Hepatocyte (in vitro differentiated cells): ENCODE results near the gene MKRN2. TPM values are rescaled to one million over a fixed set of nuclear protein-coding genes. Genes with fewer than 3 reads are reported as not detected.
A peak's percentile ranks its signal among the peaks of the same experiment; 100 is the strongest.

Experiments used
- DNase-seq: peaks from one replicate; pipeline ENCODE4 v3.0.0-alpha.2; 2016; ENCODE audit warnings: low spot score
- H2AFZ ChIP-seq: fragments of 200-600 bp; sonication (generic); 2 replicates; pipeline ENCODE4 v1.6.0; 2016; ENCODE audit warnings: antibody characterized with exemption, mild to moderate bottlenecking
- H3K27ac ChIP-seq: fragments of 200-600 bp; sonication (generic); 2 replicates; pipeline ENCODE4 v1.5.1; 2016; ENCODE audit warnings: mild to moderate bottlenecking
- H3K27me3 ChIP-seq: fragments of 200-600 bp; sonication (generic); 2 replicates; pipeline ENCODE4 v1.6.1; 2016
- H3K36me3 ChIP-seq: fragments of 200-600 bp; sonication (generic); replicated peaks from 2 replicates; pipeline ENCODE4 v1.5.1; 2016; ENCODE audit warnings: low read depth; ENCODE audit not compliant: insufficient read depth
- H3K4me1 ChIP-seq: fragments of 200-600 bp; sonication (generic); 2 replicates; pipeline ENCODE4 v1.5.1; 2016; ENCODE audit warnings: mild to moderate bottlenecking, moderate library complexity; ENCODE audit not compliant: insufficient read depth
- H3K4me2 ChIP-seq: fragments of 200-600 bp; sonication (generic); 2 replicates; pipeline ENCODE4 v1.6.0; 2016
- H3K4me3 ChIP-seq: fragments of 200-600 bp; sonication (generic); 2 replicates; pipeline ENCODE4 v1.5.1; 2016; ENCODE audit warnings: mild to moderate bottlenecking
- H3K79me2 ChIP-seq: fragments of 200-600 bp; sonication (generic); 2 replicates; pipeline ENCODE4 v1.6.0; 2017; ENCODE audit warnings: mild to moderate bottlenecking
- H3K9me2 ChIP-seq: fragments of 200-600 bp; sonication (generic); replicated peaks from 2 replicates; pipeline ENCODE4 v1.6.0; 2017; ENCODE audit warnings: mild to moderate bottlenecking; ENCODE audit not compliant: insufficient read depth
- H3K9me3 ChIP-seq: fragments of 200-600 bp; sonication (generic); 2 replicates; pipeline ENCODE4 v1.5.1; 2016; ENCODE audit warnings: low read depth, mild to moderate bottlenecking
- H4K20me1 ChIP-seq: fragments of 200-600 bp; sonication (generic); 2 replicates; pipeline ENCODE4 v1.6.0; 2016; ENCODE audit warnings: mild to moderate bottlenecking; ENCODE audit not compliant: insufficient read depth, poor library complexity, severe bottlenecking
- EZH2 ChIP-seq: fragments of 200-600 bp; sonication (generic); IDR thresholded peaks from 2 replicates; pipeline ENCODE4 v1.6.1; 2016; ENCODE audit warnings: antibody characterized with exemption, mild to moderate bottlenecking, borderline replicate concordance
- EZH2phosphoT487 ChIP-seq: fragments of 200-600 bp; sonication (generic); IDR thresholded peaks from one replicate; pipeline ENCODE4 v1.6.1; 2018; ENCODE audit warnings: antibody characterized with exemption, mild to moderate bottlenecking, low read depth, moderate library complexity; ENCODE audit not compliant: unreplicated experiment, severe bottlenecking
- WGBS: methylation state at CpG from one replicate; pipeline ENCODE4 v1.1.6; 2016; ENCODE audit warnings: low lambda C conversion rate; ENCODE audit errors: missing lambda C conversion rate; 5-methylcytosine and 5-hydroxymethylcytosine counted together
- polyA plus RNA-seq: library from polyadenylated mRNA; unstranded; fragments of >200 nt; fragmentation: Nextera tagmentation; extraction: Ambion mirVana; gene quantifications from 2 replicates; pipeline ENCODE4 v1.2.1, GENCODE V29; 2016
- total RNA-seq: library from RNA; depleted of rRNA; stranded (reverse); fragments of >200 nt; gene quantifications from 2 replicates; pipeline ENCODE4 v1.2.3, GENCODE V29; 2014
- TF ChIP-seq, protein P1 (sequence below): fragments of 200-600 bp; sonication (generic); IDR thresholded peaks from 2 replicates; pipeline ENCODE4 v1.5.1; 2016; ENCODE audit warnings: antibody characterized with exemption, mild to moderate bottlenecking; ENCODE audit not compliant: poor library complexity

Gene MKRN2
- total and polyA plus RNA-seq, 2 experiments from 2014 or later, result 22.6 to 30.1 TPM

DNA sequence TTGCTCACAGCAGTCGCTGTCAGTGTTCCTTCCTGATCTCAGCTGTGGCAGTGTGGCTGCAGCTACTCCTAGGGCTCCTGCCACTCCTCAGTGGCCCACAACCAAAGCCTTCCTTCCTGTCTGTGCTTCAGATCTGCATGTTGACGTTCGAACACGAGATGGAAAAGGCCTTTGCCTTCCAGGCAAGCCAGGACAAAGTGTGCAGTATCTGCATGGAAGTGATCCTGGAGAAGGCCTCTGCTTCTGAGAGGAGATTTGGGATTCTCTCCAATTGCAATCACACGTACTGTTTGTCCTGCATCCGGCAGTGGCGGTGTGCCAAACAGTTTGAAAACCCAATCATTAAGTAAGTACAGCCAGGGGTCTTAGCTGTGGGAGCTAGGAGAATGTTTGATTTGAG lies 17.8 kb downstream of the MKRN2 start:
- Histone ChIP-seq H3K79me2 (peaks cover 6% of the 10 kb centered on the region), H2AFZ (no peak overlapping the region), H3K9me3 (no peaks in the 10 kb centered on the region), H3K4me1 (peaks cover 2% of the 10 kb centered on the region), H3K27me3 (no peaks in the 10 kb centered on the region), H3K36me3 (no peaks in the 10 kb centered on the region), H3K9me2 (no peaks in the 10 kb centered on the region), H3K4me2 (no peak overlapping the region), H4K20me1 (no peaks in the 10 kb centered on the region), H3K27ac (no peak overlapping the region), H3K4me3 (no peak overlapping the region)
- DNase-seq, result no peak
- TF ChIP-seq EZH2 (no peak), EZH2phosphoT487 (no peak)
- TF ChIP-seq, protein P1, sequence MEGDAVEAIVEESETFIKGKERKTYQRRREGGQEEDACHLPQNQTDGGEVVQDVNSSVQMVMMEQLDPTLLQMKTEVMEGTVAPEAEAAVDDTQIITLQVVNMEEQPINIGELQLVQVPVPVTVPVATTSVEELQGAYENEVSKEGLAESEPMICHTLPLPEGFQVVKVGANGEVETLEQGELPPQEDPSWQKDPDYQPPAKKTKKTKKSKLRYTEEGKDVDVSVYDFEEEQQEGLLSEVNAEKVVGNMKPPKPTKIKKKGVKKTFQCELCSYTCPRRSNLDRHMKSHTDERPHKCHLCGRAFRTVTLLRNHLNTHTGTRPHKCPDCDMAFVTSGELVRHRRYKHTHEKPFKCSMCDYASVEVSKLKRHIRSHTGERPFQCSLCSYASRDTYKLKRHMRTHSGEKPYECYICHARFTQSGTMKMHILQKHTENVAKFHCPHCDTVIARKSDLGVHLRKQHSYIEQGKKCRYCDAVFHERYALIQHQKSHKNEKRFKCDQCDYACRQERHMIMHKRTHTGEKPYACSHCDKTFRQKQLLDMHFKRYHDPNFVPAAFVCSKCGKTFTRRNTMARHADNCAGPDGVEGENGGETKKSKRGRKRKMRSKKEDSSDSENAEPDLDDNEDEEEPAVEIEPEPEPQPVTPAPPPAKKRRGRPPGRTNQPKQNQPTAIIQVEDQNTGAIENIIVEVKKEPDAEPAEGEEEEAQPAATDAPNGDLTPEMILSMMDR, result no peak
- 94% methylated on average over 7 of the region's 7 CpGs for WGBS

GRCh38 chr3:12577379-12577778 lies 20.5 kb downstream of the MKRN2 start:
- DNase-seq, result no peak
- Histone ChIP-seq H3K9me3 (no peaks in the 10 kb centered on the region), H3K79me2 (no peaks in the 10 kb centered on the region), H2AFZ (no peak overlapping the region), H3K4me2 (no peak overlapping the region), H3K27me3 (no peaks in the 10 kb centered on the region), H3K4me3 (no peak overlapping the region), H4K20me1 (no peaks in the 10 kb centered on the region), H3K4me1 (peaks cover 4% of the 10 kb centered on the region), H3K27ac (no peak overlapping the region), H3K9me2 (no peaks in the 10 kb centered on the region), H3K36me3 (no peaks in the 10 kb centered on the region)
- WGBS, result 90% methylated on average over 5 of the region's 5 CpGs
- TF ChIP-seq EZH2phosphoT487, result no peak
- TF ChIP-seq EZH2, result no peak
- TF ChIP-seq, protein P1, result no peak

DNA sequence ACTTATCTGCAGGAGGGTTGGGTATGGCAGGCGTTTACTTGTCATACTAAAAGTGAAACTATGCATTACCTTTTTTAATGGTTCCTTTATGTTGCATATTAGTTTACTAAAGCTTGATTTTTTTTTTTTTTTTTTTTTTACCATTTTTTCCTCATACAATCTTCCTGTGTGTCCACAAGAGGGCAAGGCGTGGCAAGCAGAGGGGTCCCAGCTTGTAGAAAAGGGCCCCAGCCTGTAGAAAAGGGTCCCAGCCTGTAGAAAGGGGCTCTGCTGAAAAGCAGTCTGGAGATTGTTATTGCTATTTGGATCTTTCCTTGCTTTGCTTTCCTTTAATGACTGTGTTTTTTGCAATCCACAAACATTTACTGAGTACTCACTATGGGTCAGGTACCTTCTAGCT lies 21.9 kb downstream of the MKRN2 start:
- DNase-seq, result no peak
- Histone ChIP-seq H3K79me2 (no peaks in the 10 kb centered on the region), H3K4me2 (no peak overlapping the region), H3K9me2 (no peaks in the 10 kb centered on the region), H3K36me3 (no peaks in the 10 kb centered on the region), H2AFZ (no peak overlapping the region), H4K20me1 (no peaks in the 10 kb centered on the region), H3K27ac (no peak overlapping the region), H3K9me3 (no peaks in the 10 kb centered on the region), H3K27me3 (no peaks in the 10 kb centered on the region), H3K4me1 (peaks cover 4% of the 10 kb centered on the region), H3K4me3 (no peak overlapping the region)
- TF ChIP-seq EZH2 (no peak), EZH2phosphoT487 (no peak)
- TF ChIP-seq, protein P1, result no peak
- WGBS, result 81% methylated on average over 2 of the region's 2 CpGs

DNA sequence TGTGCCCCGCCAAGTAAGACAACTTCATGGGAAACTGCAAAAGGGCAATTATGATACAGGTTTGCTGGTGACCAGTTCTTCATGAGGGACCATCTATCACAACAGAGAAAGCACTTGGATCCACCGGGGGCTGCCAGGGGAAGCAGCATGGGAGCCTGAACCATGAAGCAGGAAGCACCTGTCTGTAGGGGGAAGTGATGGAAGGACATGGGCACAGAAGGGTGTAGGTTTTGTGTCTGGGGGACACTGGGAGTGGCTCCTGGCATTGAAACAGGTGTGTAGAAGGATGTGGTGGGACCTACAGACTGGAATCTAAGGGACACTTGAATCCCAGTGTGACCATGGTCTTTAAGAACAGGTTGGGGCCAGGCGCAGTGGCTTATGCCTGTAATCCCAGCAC lies 22.6 kb downstream of the MKRN2 start:
- H3K36me3 ChIP-seq, result no peaks in the 10 kb centered on the region
- no peaks in the 10 kb centered on the region for H3K9me3 ChIP-seq
- H3K4me1 ChIP-seq, result peaks cover 4% of the 10 kb centered on the region
- H3K79me2 ChIP-seq, result no peaks in the 10 kb centered on the region
- TF ChIP-seq EZH2phosphoT487, result no peak
- TF ChIP-seq, protein P1, result no peak
- no peak for TF ChIP-seq EZH2
- H3K27me3 ChIP-seq, result no peaks in the 10 kb centered on the region
- no peaks in the 10 kb centered on the region for H4K20me1 ChIP-seq
- H3K27ac ChIP-seq, result peak overlapping the region; percentile 62
- no peak overlapping the region for H2AFZ ChIP-seq
- no peak overlapping the region for H3K4me2 ChIP-seq
- no peaks in the 10 kb centered on the region for H3K9me2 ChIP-seq
- H3K4me3 ChIP-seq, result no peak overlapping the region
- DNase-seq, result no peak
- WGBS, result 93% methylated on average over 3 of the region's 3 CpGs
